ENCODE measurements around the gene ATRNL1. TPM values are rescaled to one million over a fixed set of nuclear protein-coding genes. Genes with fewer than 3 reads are reported as not detected.

The ATRNL1 gene
- polyA plus RNA-seq, 1 donor from 2014 or later = 47.8 TPM

GRCh38 chr10:115947104-115947503 is 853.9 kb downstream of the ATRNL1 start:
- Histone ChIP-seq H3K9me2 (ENCODE audit: insufficient read depth, low read length) (no peaks in the 10 kb centered on the region), H3K27me3 (ENCODE audit: insufficient read depth, low read depth, low read length) (no peaks in the 10 kb centered on the region), H3K36me3 (ENCODE audit: insufficient read depth, low read length) (no peaks in the 10 kb centered on the region), H4K20me1 (ENCODE audit: insufficient read depth) (no peaks in the 10 kb centered on the region), H2AFZ (ENCODE audit: low read depth, low read length) (no peak overlapping the region), H3K79me2 (replicated peaks; ENCODE audit: insufficient read depth, low read length) (no peaks in the 10 kb centered on the region), H3K9me3 (ENCODE audit: low read length) (no peaks in the 10 kb centered on the region), H3K4me2 (ENCODE audit: low read length) (no peak overlapping the region), H3K27ac (ENCODE audit: low read length) (no peak overlapping the region), H3K9ac (ENCODE audit: low read length) (no peak overlapping the region), H3F3A (ENCODE audit: insufficient read depth, low read length, poor library complexity, severe bottlenecking) (no peaks in the 10 kb centered on the region), H3K4me3 (ENCODE audit: low read length) (no peak overlapping the region)
- TF ChIP-seq EP300 (conservative IDR thresholded peaks at IDR 0.05; ENCODE audit: poor library complexity, severe bottlenecking) (no peak), MXI1 (conservative IDR thresholded peaks at IDR 0.05; ENCODE audit: poor library complexity, severe bottlenecking) (no peak), RAD21 (conservative IDR thresholded peaks at IDR 0.05) (no peak), TAF1 (IDR thresholded peaks at IDR 0.05; ENCODE audit: low read depth) (no peak), SMC3 (conservative IDR thresholded peaks at IDR 0.05; ENCODE audit: poor library complexity) (no peak), EZH2 (IDR thresholded peaks at IDR 0.05; ENCODE audit: borderline replicate concordance, insufficient read depth, low read length, poor library complexity, severe bottlenecking) (no peak), CTCF (IDR thresholded peaks at IDR 0.05; ENCODE audit: poor library complexity, severe bottlenecking) (no peak), POLR2AphosphoS5 (IDR thresholded peaks at IDR 0.05) (no peak), REST (IDR thresholded peaks at IDR 0.05; ENCODE audit: borderline replicate concordance) (no peak)

DNA sequence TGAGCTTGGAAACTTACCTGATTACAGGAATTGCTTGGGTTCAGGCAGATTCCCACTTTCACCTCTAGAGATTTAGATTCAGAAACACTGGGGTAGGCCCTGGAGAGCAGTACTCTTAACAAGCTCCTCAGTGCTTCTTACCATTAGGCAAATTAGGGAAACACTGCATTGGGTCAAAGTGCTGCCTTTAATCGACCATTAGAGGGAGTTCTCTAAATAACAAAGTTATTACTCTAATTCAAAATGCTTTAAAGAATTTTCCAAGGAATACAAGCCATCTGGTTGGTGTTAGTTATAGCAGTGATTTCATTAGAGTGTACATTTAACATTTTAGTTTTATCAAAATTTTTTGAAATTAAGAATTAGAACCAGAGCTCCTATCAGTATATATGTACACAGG is 855.3 kb downstream of the ATRNL1 start:
- Histone ChIP-seq H3K9me2 (ENCODE audit: insufficient read depth, low read length) (no peaks in the 10 kb centered on the region), H2AFZ (ENCODE audit: low read depth, low read length) (no peak overlapping the region), H3F3A (ENCODE audit: insufficient read depth, low read length, poor library complexity, severe bottlenecking) (no peaks in the 10 kb centered on the region), H3K27ac (ENCODE audit: low read length) (no peak overlapping the region), H3K9ac (ENCODE audit: low read length) (no peak overlapping the region), H3K9me3 (ENCODE audit: low read length) (no peaks in the 10 kb centered on the region), H3K79me2 (replicated peaks; ENCODE audit: insufficient read depth, low read length) (no peaks in the 10 kb centered on the region), H3K4me3 (ENCODE audit: low read length) (no peak overlapping the region), H3K27me3 (ENCODE audit: insufficient read depth, low read depth, low read length) (no peaks in the 10 kb centered on the region), H3K36me3 (ENCODE audit: insufficient read depth, low read length) (no peaks in the 10 kb centered on the region), H3K4me2 (ENCODE audit: low read length) (no peak overlapping the region), H4K20me1 (ENCODE audit: insufficient read depth) (no peaks in the 10 kb centered on the region)
- TF ChIP-seq CTCF (IDR thresholded peaks at IDR 0.05; ENCODE audit: poor library complexity, severe bottlenecking) (no peak), REST (IDR thresholded peaks at IDR 0.05; ENCODE audit: borderline replicate concordance) (no peak), TAF1 (IDR thresholded peaks at IDR 0.05; ENCODE audit: low read depth) (no peak), POLR2AphosphoS5 (IDR thresholded peaks at IDR 0.05) (no peak), SMC3 (conservative IDR thresholded peaks at IDR 0.05; ENCODE audit: poor library complexity) (no peak), RAD21 (conservative IDR thresholded peaks at IDR 0.05) (no peak), EP300 (conservative IDR thresholded peaks at IDR 0.05; ENCODE audit: poor library complexity, severe bottlenecking) (no peak), EZH2 (IDR thresholded peaks at IDR 0.05; ENCODE audit: borderline replicate concordance, insufficient read depth, low read length, poor library complexity, severe bottlenecking) (no peak)
